ENCODE data around the gene ERGIC3.
"Not testable (repeated sequence)": the region's sequence is repeated elsewhere in the genome, so short reads cannot be mapped to it uniquely, and the experiment has no call there.

Gene ERGIC3

DNA sequence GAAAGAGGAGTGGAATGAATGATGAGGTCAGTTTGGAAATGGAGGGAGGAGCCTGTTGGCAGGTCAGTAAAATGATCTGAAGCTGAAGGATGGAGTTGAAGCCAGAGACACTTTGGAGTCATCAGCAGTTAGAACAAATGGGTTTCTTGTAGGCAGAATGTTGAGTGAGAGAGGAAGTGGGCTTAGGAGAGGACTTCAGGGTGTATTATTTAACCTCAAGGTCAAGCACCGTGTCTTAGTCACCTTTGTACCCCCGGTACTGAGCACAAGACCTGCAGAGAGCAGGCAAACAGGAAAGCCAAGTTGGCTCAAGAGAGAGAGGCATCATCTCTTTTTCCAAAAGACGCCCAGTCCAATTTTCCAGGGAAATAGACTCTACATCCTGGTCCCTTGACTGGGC is 35.7 kb upstream of the ERGIC3 start:
- Histone ChIP-seq H3K4me3 (no peak overlapping the region), H3K27me3 (no peaks in the 10 kb centered on the region), H3K4me1 (peaks cover 29% of the 10 kb centered on the region), H3K9ac (no peak overlapping the region), H4K20me1 (peaks cover 49% of the 10 kb centered on the region), H3K9me3 (no peaks in the 10 kb centered on the region), H3K27ac (no peak overlapping the region), H3K4me2 (no peak overlapping the region), H3K36me3 (peaks cover 100% of the 10 kb centered on the region)
- no peak for TF ChIP-seq Cebpa-rat (IDR thresholded peaks at IDR 0.05)

DNA sequence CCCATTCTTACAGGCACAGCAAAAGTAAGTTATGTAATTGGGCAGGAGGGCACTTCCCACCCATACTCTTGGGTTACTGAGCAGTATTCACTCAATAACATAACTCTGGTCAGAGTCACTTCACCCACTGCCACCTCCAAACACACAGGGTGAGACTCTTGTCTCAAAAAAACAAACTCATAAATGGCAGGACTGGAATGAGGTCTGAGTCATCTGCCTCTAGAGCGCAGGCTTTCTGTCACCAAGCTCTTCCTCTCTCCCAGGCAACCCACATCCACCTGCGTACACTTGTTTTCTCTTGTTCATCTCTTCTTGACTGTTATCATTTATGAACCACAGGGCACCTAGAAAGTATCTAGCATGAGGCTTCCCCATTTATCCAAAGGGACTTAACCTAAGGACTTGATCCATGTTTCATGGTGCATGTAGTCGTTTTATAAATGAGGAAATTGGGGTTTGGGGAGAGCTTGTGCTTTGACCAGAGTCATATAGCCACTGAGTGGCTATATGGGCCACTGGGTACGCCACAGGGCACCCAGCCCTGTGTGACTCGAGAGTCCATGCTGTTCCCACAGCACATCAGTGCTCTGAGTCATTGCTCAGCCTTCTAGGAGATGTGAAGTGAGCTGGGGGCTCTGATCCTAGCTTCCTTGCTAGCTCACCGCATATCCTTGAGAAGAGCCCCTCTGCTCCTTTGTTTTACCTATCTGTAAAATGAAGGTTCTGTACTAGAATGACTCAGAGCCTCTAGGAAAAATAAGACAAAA is 34.8 kb upstream of the ERGIC3 start:
- no peaks in the 10 kb centered on the region for H3K9me3 ChIP-seq
- no peak for TF ChIP-seq Cebpa-rat (IDR thresholded peaks at IDR 0.05)
- peaks cover 49% of the 10 kb centered on the region for H4K20me1 ChIP-seq
- peaks cover 21% of the 10 kb centered on the region for H3K4me1 ChIP-seq
- H3K9ac ChIP-seq, result no peak overlapping the region
- no peak overlapping the region for H3K4me2 ChIP-seq
- no peaks in the 10 kb centered on the region for H3K27me3 ChIP-seq
- H3K27ac ChIP-seq, result no peak overlapping the region
- H3K4me3 ChIP-seq, result no peak overlapping the region
- peaks cover 100% of the 10 kb centered on the region for H3K36me3 ChIP-seq

DNA sequence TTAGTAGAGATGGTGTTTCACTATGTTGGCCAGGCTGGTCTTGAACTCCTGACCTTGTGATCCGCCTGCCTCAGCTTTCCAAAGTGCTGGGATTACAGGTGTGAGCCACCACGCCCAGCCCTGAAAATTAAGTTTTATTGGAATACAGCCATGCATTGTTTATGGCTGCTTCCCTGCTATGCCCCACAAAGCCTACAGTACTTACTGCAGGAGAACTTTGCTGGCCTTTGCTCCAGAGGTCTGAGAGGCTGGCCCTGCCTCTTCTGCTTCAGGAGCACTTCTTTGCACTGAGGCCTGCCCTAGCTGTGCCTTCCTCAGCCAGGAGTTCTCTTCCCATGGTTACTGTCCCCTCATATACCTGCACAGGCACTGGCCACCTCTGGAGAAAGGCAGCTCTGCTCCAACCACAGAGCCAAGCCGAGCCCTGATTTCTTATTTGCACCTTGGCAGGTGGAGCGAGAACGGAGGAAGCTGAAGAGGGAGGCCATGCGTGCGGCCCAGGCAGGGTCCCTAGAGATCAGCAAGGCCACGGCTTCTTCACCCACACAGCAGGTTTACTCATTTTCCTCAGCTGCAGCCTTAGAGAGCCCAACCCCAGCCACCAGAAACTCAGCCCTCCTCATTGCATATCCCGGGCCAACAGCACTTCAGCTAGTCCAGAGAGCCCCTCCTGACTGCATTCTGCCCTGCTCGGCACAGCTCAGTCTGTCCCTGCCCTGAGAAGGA is 33.2 kb upstream of the ERGIC3 start:
- H3K4me1 ChIP-seq, result peaks cover 16% of the 10 kb centered on the region
- H3K4me3 ChIP-seq, result no peak overlapping the region
- 0 out of 2 replicates have a peak overlapping the region, but pooled peaks have one; percentile 15 for H3K27ac ChIP-seq
- peaks cover 100% of the 10 kb centered on the region for H3K36me3 ChIP-seq
- TF ChIP-seq Cebpa-rat (IDR thresholded peaks at IDR 0.05), result no peak
- H3K4me2 ChIP-seq, result peak overlapping the region; percentile 49
- peaks cover 49% of the 10 kb centered on the region for H4K20me1 ChIP-seq
- no peak overlapping the region for H3K9ac ChIP-seq
- no peaks in the 10 kb centered on the region for H3K9me3 ChIP-seq
- H3K27me3 ChIP-seq, result no peaks in the 10 kb centered on the region

DNA sequence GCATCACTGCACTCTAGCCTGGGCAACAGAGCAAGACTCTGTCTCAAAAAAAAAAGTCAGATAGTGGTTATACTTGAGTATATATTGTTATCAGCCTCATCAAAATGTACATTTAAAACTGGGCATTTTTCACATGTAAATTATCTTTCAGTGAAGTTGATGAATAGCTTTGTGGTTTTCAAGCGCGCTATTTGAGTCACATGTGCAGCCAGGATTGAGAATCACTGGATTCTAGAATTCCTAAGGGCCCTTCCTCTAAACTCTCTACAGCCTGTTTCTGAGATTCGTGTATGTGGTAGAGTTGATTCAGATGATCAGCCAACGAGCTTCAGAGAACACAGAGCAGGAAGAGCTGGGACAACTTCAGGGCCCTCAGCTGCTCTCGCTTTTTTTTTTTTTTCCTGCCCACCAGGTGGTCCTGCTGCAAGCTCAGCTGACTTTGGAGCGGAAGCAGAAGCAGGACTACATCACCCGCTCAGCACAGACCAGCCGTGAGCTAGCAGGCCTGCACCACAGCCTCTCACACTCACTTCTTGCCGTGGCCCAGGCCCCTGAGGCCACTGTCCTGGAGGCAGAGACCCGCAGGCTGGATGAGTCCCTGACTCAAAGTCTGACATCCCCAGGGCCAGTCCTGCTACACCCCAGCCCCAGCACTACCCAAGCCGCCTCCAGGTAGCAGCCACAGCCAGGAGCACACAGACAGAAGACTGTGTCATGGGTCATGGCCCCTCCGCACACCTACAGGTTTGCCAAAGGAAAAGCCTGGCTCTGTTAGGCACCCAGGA is 30.7 kb upstream of the ERGIC3 start:
- TF ChIP-seq Cebpa-rat (IDR thresholded peaks at IDR 0.05), result no peak
- H3K36me3 ChIP-seq, result peaks cover 99% of the 10 kb centered on the region
- no peak overlapping the region for H3K4me3 ChIP-seq
- no peaks in the 10 kb centered on the region for H3K27me3 ChIP-seq
- H3K4me1 ChIP-seq, result peaks cover 16% of the 10 kb centered on the region
- 0 out of 2 replicates have a peak overlapping the region, but pooled peaks have one; percentile 18 for H3K27ac ChIP-seq
- H3K9me3 ChIP-seq, result no peaks in the 10 kb centered on the region
- H4K20me1 ChIP-seq, result peaks cover 36% of the 10 kb centered on the region
- H3K4me2 ChIP-seq, result no peak overlapping the region
- H3K9ac ChIP-seq, result no peak overlapping the region

DNA sequence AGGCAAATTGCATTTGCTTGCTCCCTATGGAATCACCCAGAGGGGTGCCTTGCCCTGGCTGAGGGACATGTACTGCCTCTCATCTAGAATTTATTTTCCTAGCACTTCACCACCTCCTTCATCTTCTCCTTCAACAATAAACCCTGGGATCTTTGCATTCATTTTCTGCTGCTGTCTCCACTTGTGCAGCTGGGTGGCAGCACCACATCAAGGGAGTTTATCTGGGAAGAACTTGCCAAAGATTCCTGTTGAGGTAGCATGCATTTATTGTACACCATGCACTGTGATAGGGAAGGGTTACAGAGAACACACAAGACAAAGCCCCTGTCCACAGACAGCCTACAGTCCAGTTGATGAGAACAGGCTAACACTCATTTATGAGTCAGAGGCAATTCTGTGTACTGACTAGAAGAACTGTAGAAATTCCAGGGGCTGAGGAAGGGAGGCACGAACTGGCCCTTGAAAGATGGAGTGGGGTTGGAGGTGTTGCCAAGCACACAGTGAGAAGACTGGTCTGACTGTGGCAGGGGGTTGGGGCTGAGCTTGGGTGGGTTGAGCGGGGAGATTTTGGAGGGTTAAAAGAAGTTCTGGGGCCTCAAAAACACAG is 30.0 kb upstream of the ERGIC3 start:
- Histone ChIP-seq H3K36me3 (peaks cover 94% of the 10 kb centered on the region), H4K20me1 (peaks cover 31% of the 10 kb centered on the region), H3K27me3 (no peaks in the 10 kb centered on the region), H3K4me3 (no peak overlapping the region), H3K4me1 (peaks cover 16% of the 10 kb centered on the region), H3K27ac (no peak overlapping the region), H3K4me2 (no peak overlapping the region), H3K9me3 (no peaks in the 10 kb centered on the region), H3K9ac (no peak overlapping the region)
- TF ChIP-seq Cebpa-rat (IDR thresholded peaks at IDR 0.05), result no peak

DNA sequence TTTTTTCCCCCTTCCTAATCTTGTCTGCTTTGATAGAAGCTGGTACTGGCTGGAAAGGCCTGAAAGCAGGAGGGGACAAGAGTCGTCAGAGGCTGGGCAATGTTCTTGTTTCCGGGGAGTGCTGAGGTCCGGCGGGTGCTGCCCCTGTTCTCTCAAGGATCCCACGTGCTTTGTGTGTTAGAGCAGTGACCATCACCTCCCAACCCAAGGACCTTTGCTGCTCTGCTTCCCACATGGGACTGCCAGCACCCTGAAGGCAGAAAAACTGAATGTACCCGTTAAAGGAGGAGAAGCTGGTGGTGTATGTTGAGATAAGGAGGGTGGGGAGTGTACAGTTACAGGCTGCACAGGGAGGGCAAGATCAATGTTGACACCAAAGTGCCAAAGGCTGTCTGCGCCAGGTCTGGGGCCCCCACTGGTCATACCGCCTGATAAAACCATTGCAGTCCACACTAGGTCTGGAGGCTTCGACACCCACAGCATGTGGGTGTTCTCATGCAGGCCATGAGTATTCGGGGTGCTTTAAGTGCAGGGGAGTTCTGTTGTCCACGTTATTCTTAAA is 27.4 kb upstream of the ERGIC3 start:
- no peak overlapping the region for H3K4me2 ChIP-seq
- no peak overlapping the region for H3K9ac ChIP-seq
- no peaks in the 10 kb centered on the region for H3K4me1 ChIP-seq
- 0 out of 2 replicates have a peak, but pooled peaks cover 8% of the 10 kb centered on the region for H4K20me1 ChIP-seq
- H3K36me3 ChIP-seq, result peaks cover 69% of the 10 kb centered on the region
- H3K27ac ChIP-seq, result no peak overlapping the region
- H3K9me3 ChIP-seq, result no peaks in the 10 kb centered on the region
- no peak overlapping the region for H3K4me3 ChIP-seq
- H3K27me3 ChIP-seq, result no peaks in the 10 kb centered on the region
- no peak for TF ChIP-seq Cebpa-rat (IDR thresholded peaks at IDR 0.05)

DNA sequence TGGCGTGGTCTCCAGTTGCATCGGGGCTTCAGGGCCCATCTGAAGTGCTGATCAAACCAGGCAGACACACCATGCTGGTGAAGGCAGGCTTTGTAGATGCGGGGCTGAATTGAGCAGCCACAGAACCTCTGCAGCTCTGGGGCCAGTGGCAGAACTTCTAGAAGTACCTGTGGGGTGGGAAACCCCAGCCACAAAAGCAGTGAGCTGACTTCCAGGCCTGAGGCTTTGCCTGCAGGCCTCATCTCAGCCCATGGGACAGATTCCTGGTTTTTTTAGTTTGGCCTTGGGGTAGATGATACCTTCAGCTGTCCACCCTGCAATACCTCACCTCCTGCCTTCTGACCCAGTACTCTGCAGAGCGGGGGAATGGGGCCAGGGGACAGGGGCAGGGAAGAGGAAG is 26.5 kb upstream of the ERGIC3 start:
- Histone ChIP-seq H3K4me2 (no peak overlapping the region), H3K9ac (no peak overlapping the region)
- TF ChIP-seq Cebpa-rat (IDR thresholded peaks at IDR 0.05), result no peak

DNA sequence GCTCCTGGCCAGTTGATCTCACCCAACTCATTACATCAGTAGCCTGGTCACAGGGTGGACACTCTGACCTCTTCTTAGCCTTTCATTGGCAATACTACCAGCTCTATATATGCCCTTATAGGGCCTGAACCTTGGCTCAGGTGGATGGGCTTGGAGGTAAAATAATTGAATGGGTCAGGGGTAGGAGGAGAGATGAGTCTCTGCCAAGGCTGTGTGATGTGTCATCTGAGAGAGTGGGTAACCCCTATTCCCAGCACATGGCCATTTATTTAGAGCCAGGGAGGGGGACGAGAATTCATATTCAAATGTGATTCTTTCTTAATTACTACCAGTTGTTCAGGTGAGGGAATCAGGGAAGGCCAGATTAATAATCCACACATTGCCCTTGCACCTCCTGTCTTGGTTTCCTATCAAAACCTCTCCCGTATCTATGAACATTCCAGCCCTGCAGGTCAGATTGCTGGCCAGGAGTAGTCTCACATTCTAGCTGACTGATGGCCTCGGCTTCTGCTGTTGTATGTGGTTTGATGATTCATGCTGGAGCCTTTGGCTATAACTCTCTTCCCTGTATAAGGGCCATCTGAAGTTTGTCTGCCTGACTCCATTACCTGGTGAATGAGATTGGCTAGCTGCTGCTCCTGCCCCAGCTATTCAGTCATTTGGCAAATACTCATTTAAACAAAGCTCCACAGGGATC is 25.8 kb upstream of the ERGIC3 start:
- Histone ChIP-seq H4K20me1 (0 out of 2 replicates have a peak, but pooled peaks cover 8% of the 10 kb centered on the region), H3K4me2 (no peak overlapping the region), H3K27me3 (no peaks in the 10 kb centered on the region), H3K4me3 (no peak overlapping the region), H3K27ac (no peak overlapping the region), H3K36me3 (peaks cover 52% of the 10 kb centered on the region), H3K4me1 (no peaks in the 10 kb centered on the region), H3K9ac (no peak overlapping the region), H3K9me3 (no peaks in the 10 kb centered on the region)
- TF ChIP-seq Cebpa-rat (IDR thresholded peaks at IDR 0.05), result no peak

More for the DNA sequence above, 26.5 kb upstream of the ERGIC3 start:
- no peaks in the 10 kb centered on the region for H3K27me3 ChIP-seq
- H4K20me1 ChIP-seq, result 0 out of 2 replicates have a peak, but pooled peaks cover 8% of the 10 kb centered on the region
- peaks cover 60% of the 10 kb centered on the region for H3K36me3 ChIP-seq
- H3K27ac ChIP-seq, result no peak overlapping the region
- no peak overlapping the region for H3K4me3 ChIP-seq
- H3K4me1 ChIP-seq, result no peaks in the 10 kb centered on the region
- H3K9me3 ChIP-seq, result no peaks in the 10 kb centered on the region

DNA sequence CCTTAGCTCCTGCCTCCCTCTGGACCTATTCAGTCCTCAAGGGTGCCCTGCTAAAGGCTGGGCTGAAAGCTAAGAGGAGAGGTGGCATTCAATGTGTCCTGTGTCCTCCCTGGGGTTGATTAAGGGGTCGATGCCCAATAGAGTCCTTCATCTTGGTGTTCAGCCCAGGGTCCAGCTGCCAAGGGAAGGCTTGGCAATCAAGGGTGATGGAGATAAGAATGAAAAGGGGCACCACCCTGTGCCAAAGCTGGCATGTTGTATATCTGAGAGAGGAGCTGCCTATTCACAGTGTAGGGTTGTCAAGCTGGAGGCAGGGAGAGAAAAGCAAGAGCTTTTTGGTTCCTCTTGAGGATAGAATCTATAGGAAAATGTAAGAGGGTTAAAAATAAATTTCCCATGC is 24.8 kb upstream of the ERGIC3 start:
- Histone ChIP-seq H3K4me2 (no peak overlapping the region), H3K27me3 (no peaks in the 10 kb centered on the region)
- no peak for TF ChIP-seq Cebpa-rat (IDR thresholded peaks at IDR 0.05)

DNA sequence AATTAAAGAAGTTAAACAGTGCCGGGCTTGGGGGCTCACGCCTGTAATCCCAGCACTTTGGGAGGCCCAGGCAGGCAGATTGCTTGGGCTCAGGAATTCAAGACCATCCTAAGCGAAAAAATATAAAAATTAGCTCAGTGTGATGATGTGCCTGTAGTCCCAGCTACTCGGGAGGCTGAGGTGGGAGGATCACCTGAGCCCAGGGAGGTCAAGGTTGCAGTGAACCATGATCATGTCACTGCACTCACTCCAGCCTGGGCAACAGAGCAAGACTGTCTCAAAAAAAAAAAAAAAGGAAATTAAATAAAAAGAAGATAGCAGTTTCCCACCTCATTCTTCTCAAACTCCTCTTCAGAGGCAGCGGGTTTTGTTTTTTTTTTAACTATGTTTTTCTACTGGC is 24.1 kb upstream of the ERGIC3 start:
- H3K36me3 ChIP-seq, result peaks cover 35% of the 10 kb centered on the region
- not testable (repeated sequence) for H3K9ac ChIP-seq, H3K9me3 ChIP-seq, H3K4me3 ChIP-seq, H3K27ac ChIP-seq, H3K4me1 ChIP-seq, H4K20me1 ChIP-seq, H3K4me2 ChIP-seq, H3K27me3 ChIP-seq

More for the DNA sequence above, 24.8 kb upstream of the ERGIC3 start:
- Histone ChIP-seq H3K27ac (no peak overlapping the region), H3K4me1 (no peaks in the 10 kb centered on the region), H3K36me3 (peaks cover 42% of the 10 kb centered on the region), H4K20me1 (no peaks in the 10 kb centered on the region), H3K9ac (no peak overlapping the region), H3K4me3 (no peak overlapping the region), H3K9me3 (no peaks in the 10 kb centered on the region)

Measured in BLaER1 (cell line).